HepG2 (cell line): Measurements from ENCODE around the gene MTFR1L. TPM values are rescaled to one million over a fixed set of nuclear protein-coding genes. Genes with fewer than 3 reads are reported as not detected.

Source experiments
- ATAC-seq: fragments of 200-7000 bp; cut with Tn5 transposase; 3 replicates; pipeline ENCODE4 v1.9.1; 2020; ENCODE audit warnings: mild to moderate bottlenecking, moderate library complexity
- BruUV-seq: library from RNA; stranded (reverse); fragments of 400-500 nt; replicated peaks from 2 replicates; lab custom pipeline; 2021; lab: Mats Ljungman, UMichigan
- CTCF ChIA-PET: fragments of 300-600 bp; formaldehyde crosslinking; extraction: SDS; loops from one replicate; lab custom pipeline; 2021; ENCODE audit warnings: low total read pairs, inconsistent platforms, low intra/inter-chr PET ratio; lab: Yijun Ruan, JAX
- POLR2A ChIA-PET: fragments of 350-600 bp; sonication (Branson Sonifier 250); formaldehyde crosslinking; loops from one replicate; lab custom pipeline; 2020; ENCODE audit warnings: antibody characterized with exemption, inconsistent platforms; lab: Yijun Ruan, JAX
- DNase-seq: peaks from one replicate; pipeline ENCODE4 v3.0.0-alpha.2; 2015; ENCODE audit warnings: low spot score
- FAIRE-seq: peaks from 3 replicates; lab custom pipeline; 2011; peaks lifted over from hg19 to GRCh38; lab: Jason Lieb, UNC
- H2AFZ ChIP-seq: one replicate; pipeline ENCODE4 v1.6.1; 2011; ENCODE audit warnings: low read length, inconsistent platforms
- H3K27ac ChIP-seq: fragments of 300-600 bp; 3 replicates; pipeline ENCODE4 v1.8.0; 2011; ENCODE audit warnings: mixed run types, mild to moderate bottlenecking, mixed read lengths, low read length, inconsistent platforms; ENCODE audit not compliant: insufficient read depth; ENCODE audit errors: extremely low read length
- H3K27me3 ChIP-seq, 2 experiments: fragments of 200-600 bp in 1 of 2; 2 replicates in 1 of 2; 3 replicates in 1 of 2; pipeline versions ENCODE4 v1.6.0 to v1.8.0; 2011; ENCODE audit warnings: low read length in 2 of 2, mild to moderate bottlenecking in 2 of 2, moderate library complexity in 2 of 2, inconsistent platforms in 1 of 2; ENCODE audit not compliant: insufficient read depth in 2 of 2, control insufficient read depth in 1 of 2
- H3K36me3 ChIP-seq, 2 experiments: fragments of 200-600 bp in 1 of 2; replicated peaks in 1 of 2; 2 replicates in 1 of 2; 3 replicates in 1 of 2; pipeline versions ENCODE4 v1.5.1 to v1.8.0; 2011; ENCODE audit warnings: low read length in 2 of 2, inconsistent platforms in 1 of 2; ENCODE audit not compliant: insufficient read depth in 2 of 2, control insufficient read depth in 1 of 2
- H3K4me1 ChIP-seq: 2 replicates; pipeline ENCODE4 v1.5.1; 2012; ENCODE audit warnings: low read length, inconsistent platforms; ENCODE audit not compliant: insufficient read depth
- H3K4me2 ChIP-seq: 2 replicates; pipeline ENCODE4 v1.6.0; 2011; ENCODE audit warnings: low read depth, low read length, inconsistent platforms
- H3K4me3 ChIP-seq, 3 experiments: fragments of 200-600 bp in 1 of 3; sonication (generic), shearing (Covaris generic) in 1 of 3; replicated peaks in 1 of 3; 2 replicates each; pipeline ENCODE4 v1.5.1; 2011 to 2016; ENCODE audit warnings: low read length in 3 of 3, inconsistent platforms in 2 of 3, low read depth in 2 of 3, mild to moderate bottlenecking in 2 of 3, control low read depth in 1 of 3, mixed read lengths in 1 of 3; ENCODE audit not compliant: insufficient read depth in 1 of 3
- H3K79me2 ChIP-seq: one replicate; pipeline ENCODE4 v1.6.1; 2011; ENCODE audit warnings: low read length, inconsistent platforms; ENCODE audit not compliant: insufficient read depth
- H3K9ac ChIP-seq: 2 replicates; pipeline ENCODE4 v1.6.0; 2011; ENCODE audit warnings: mild to moderate bottlenecking, low read depth, low read length, inconsistent platforms; ENCODE audit not compliant: insufficient read depth
- H3K9me3 ChIP-seq: 2 replicates; pipeline ENCODE4 v1.5.1; 2012; ENCODE audit warnings: mild to moderate bottlenecking, low read length
- H4K20me1 ChIP-seq: 2 replicates; pipeline ENCODE4 v1.6.0; 2011; ENCODE audit warnings: inconsistent platforms, mild to moderate bottlenecking, low read length, moderate library complexity; ENCODE audit not compliant: insufficient read depth
- ATAD3A ChIP-seq: sonication (generic); formaldehyde crosslinking; IDR thresholded peaks from 2 replicates; pipeline ENCODE4 v1.4.0; 2020; ENCODE audit warnings: missing genetic modification reagents
- ATRX ChIP-seq: sonication (generic); formaldehyde crosslinking; IDR thresholded peaks from 2 replicates; pipeline ENCODE4 v1.4.0; 2020; ENCODE audit warnings: missing genetic modification reagents, borderline replicate concordance
- KLF15 ChIP-seq: sonication (generic); formaldehyde crosslinking; IDR thresholded peaks from 2 replicates; pipeline ENCODE4 v1.8.1; 2023; ENCODE audit warnings: borderline replicate concordance, mild to moderate bottlenecking, inconsistent platforms, missing genetic modification reagents, mixed read lengths
- NAIF1 ChIP-seq: sonication (generic); formaldehyde crosslinking; IDR thresholded peaks from 2 replicates; pipeline ENCODE4 v1.5.0; 2020; ENCODE audit warnings: mild to moderate bottlenecking, missing genetic modification reagents, borderline replicate concordance
- NFE2L2 ChIP-seq: fragments of 150-350 bp; IDR thresholded peaks from 2 replicates; pipeline ENCODE4 v1.6.1; 2014; ENCODE audit warnings: low read length
- POGZ ChIP-seq: sonication (generic); formaldehyde crosslinking; IDR thresholded peaks from 2 replicates; pipeline ENCODE4 v1.4.0; 2020; ENCODE audit warnings: mild to moderate bottlenecking, missing genetic modification reagents
- STAG1 ChIP-seq: sonication (generic); formaldehyde crosslinking; IDR thresholded peaks from 2 replicates; pipeline ENCODE4 v1.4.0; 2020; ENCODE audit warnings: missing genetic modification reagents
- ZC3H13 ChIP-seq: sonication (generic); formaldehyde crosslinking; IDR thresholded peaks from 2 replicates; pipeline ENCODE4 v1.8.1; 2023; ENCODE audit warnings: mild to moderate bottlenecking, missing genetic modification reagents, moderate library complexity
- ZNF225 ChIP-seq: sonication (generic); formaldehyde crosslinking; IDR thresholded peaks from 2 replicates; pipeline ENCODE4 v1.4.0; 2020; ENCODE audit warnings: mild to moderate bottlenecking, missing genetic modification reagents
- ZNF263 ChIP-seq: sonication (generic); formaldehyde crosslinking; IDR thresholded peaks from 2 replicates; pipeline ENCODE4 v1.4.0; 2020; ENCODE audit warnings: missing genetic modification reagents
- ZNF354B ChIP-seq: sonication (generic); formaldehyde crosslinking; IDR thresholded peaks from 2 replicates; pipeline ENCODE4 v1.8.0; 2022; ENCODE audit warnings: mild to moderate bottlenecking, missing genetic modification reagents
- ZNF367 ChIP-seq: sonication (generic); formaldehyde crosslinking; IDR thresholded peaks from 2 replicates; pipeline ENCODE4 v1.4.0; 2020; ENCODE audit warnings: missing genetic modification reagents, borderline replicate concordance
- WGBS: methylation state at CpG from one replicate; pipeline ENCODE4 v1.1.6; 2017; ENCODE audit warnings: low lambda C conversion rate; 5-methylcytosine and 5-hydroxymethylcytosine counted together
- in situ Hi-C: cut with HindIII; loops from 2 replicates; pipeline ENCODE4 v1.10.0; 2017; ENCODE audit warnings: low pct_unique_long_range_greater_than_20kb; ENCODE audit not compliant: extremely low pct_ligation_motif_present
- intact Hi-C: fragments of 100-400 bp; cut with micrococcal nuclease; formaldehyde crosslinking; loops from one replicate; pipeline ENCODE4 v1.10.0; 2022; ENCODE audit not compliant: unreplicated experiment
- polyA plus RNA-seq, 8 experiments: library from polyadenylated mRNA; depleted of rRNA in 3 of 8; stranded (reverse) in 7 of 8; unstranded in 1 of 8; fragments of >200 nt; fragmentation: Illumina TruSeq in 4 of 8; extraction: Trizol in 4 of 8; gene quantifications; 2 replicates each; pipeline versions ENCODE4 v1.2.1 to v1.2.3, GENCODE V29; 2011 to 2016; ENCODE audit warnings: low read depth in 4 of 8, missing spikeins in 1 of 8, mixed read lengths in 1 of 8; ENCODE audit not compliant: insufficient read depth in 1 of 8
- total RNA-seq, 5 experiments: library from RNA; depleted of rRNA; stranded (reverse); fragments of >200 nt; fragmentation: Illumina TruSeq; extraction: Trizol; gene quantifications; 2 replicates each; pipeline ENCODE4 v1.2.3, GENCODE V29; 2016; ENCODE audit warnings: low read depth in 1 of 5
- TF ChIP-seq, protein P1 (sequence below): sonication (generic); formaldehyde crosslinking; IDR thresholded peaks from 2 replicates; pipeline ENCODE4 v1.4.0; 2020; ENCODE audit warnings: mild to moderate bottlenecking, missing genetic modification reagents

MTFR1L gene
- total and polyA plus RNA-seq, 2 of the 13 experiments (the other 11 are each of a cell fraction or from before 2014, with no cell fraction given): 38.0 to 55.7 TPM

DNA sequence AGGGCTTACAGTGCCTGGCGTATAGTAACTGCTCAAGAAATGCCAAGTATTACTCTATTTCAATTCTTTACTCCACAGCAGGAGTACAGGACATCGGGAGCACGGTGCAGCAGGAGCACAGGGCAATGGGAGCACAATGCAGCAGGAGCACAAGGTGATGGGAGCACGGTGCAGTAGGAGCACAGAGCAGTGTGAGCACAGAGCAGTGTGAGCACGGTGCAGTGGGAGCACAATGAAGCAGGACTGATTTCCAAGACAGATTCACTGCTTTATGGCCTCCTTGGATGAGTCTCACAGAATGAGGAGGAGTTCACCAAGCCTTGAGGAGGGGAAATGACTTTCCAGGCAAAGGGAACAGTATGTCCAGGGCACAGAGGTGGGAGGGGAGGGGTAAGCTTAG, 60.8 kb downstream of the MTFR1L start:
- Histone ChIP-seq H3K27ac (no peak overlapping the region), H3K79me2 (no peaks in the 10 kb centered on the region), H4K20me1 (no peaks in the 10 kb centered on the region), H3K4me1 (peaks cover 60% of the 10 kb centered on the region), H3K9ac (no peak overlapping the region), H3K36me3 (no peaks in the 10 kb centered on the region), H2AFZ (no peak overlapping the region), H3K4me3 (no peak overlapping the region), H3K27me3 (no peaks in the 10 kb centered on the region), H3K9me3 (no peaks in the 10 kb centered on the region), H3K4me2 (no peak overlapping the region)
- WGBS: 69% methylated on average over 4 of the region's 5 CpGs
- CTCF ChIA-PET: no interaction called here
- intact Hi-C loops: no loop called here
- TF ChIP-seq ZNF225 (no peak), ZNF263 (CRISPR knock-in tag) (peak; percentile 99), ZNF367 (CRISPR knock-in tag) (no peak)
- BruUV-seq: no TSS peak
- ATAC-seq (no peak), FAIRE-seq (no peak), DNase-seq (no peak)
- POLR2A ChIA-PET: no interaction called here
- in situ Hi-C loops: no loop called here

DNA sequence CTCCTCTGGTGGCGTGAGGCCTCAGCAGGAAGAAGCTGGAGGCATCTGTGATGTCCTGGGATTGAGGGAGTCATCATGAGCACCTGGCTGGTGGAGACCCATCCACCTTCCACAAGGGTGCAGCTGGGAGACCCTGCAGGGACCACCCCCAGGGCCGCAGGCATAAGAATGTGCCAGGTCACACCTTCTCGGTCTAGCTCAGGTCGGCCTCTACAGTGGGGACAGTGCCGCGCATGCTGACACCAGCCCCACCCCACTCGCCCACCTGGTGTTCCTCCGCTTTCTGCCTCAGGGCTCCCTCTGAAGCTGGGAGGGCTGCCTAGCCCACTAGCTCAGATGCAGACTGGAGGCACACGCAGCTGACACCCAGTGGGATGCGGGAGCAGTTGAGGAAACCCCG, 61.5 kb downstream of the MTFR1L start:
- H3K27ac ChIP-seq: no peak overlapping the region
- no peaks in the 10 kb centered on the region for H3K27me3 ChIP-seq
- no peak for FAIRE-seq
- H2AFZ ChIP-seq: no peak overlapping the region
- DNase-seq: no peak
- H3K79me2 ChIP-seq: no peaks in the 10 kb centered on the region
- H3K4me1 ChIP-seq: peaks cover 61% of the 10 kb centered on the region
- intact Hi-C loops: no loop called here
- H3K4me2 ChIP-seq: no peak overlapping the region; the same call in 1 of the 2 replicates
- peak; percentile 7; the same call in 1 of the 3 replicates for ATAC-seq
- no peaks in the 10 kb centered on the region for H4K20me1 ChIP-seq
- POLR2A ChIA-PET: no interaction called here
- CTCF ChIA-PET: no interaction called here
- in situ Hi-C loops: no loop called here
- no peak overlapping the region for H3K9ac ChIP-seq
- peak overlapping the region in 1 of 3 experiments; percentile 8; a peak in 1 of 6 replicates for H3K4me3 ChIP-seq
- no peaks in the 10 kb centered on the region for H3K36me3 ChIP-seq
- WGBS: 74% methylated on average over 11 of the region's 11 CpGs
- no peaks in the 10 kb centered on the region for H3K9me3 ChIP-seq
- no TSS peak for BruUV-seq
- TF ChIP-seq ATAD3A: no peak
- no peak for TF ChIP-seq NFE2L2
- no peak for TF ChIP-seq KLF15 (CRISPR knock-in tag)
- TF ChIP-seq POGZ (CRISPR knock-in tag): no peak
- TF ChIP-seq ZC3H13: no peak
- no peak for TF ChIP-seq STAG1 (CRISPR knock-in tag)
- TF ChIP-seq, protein P1, sequence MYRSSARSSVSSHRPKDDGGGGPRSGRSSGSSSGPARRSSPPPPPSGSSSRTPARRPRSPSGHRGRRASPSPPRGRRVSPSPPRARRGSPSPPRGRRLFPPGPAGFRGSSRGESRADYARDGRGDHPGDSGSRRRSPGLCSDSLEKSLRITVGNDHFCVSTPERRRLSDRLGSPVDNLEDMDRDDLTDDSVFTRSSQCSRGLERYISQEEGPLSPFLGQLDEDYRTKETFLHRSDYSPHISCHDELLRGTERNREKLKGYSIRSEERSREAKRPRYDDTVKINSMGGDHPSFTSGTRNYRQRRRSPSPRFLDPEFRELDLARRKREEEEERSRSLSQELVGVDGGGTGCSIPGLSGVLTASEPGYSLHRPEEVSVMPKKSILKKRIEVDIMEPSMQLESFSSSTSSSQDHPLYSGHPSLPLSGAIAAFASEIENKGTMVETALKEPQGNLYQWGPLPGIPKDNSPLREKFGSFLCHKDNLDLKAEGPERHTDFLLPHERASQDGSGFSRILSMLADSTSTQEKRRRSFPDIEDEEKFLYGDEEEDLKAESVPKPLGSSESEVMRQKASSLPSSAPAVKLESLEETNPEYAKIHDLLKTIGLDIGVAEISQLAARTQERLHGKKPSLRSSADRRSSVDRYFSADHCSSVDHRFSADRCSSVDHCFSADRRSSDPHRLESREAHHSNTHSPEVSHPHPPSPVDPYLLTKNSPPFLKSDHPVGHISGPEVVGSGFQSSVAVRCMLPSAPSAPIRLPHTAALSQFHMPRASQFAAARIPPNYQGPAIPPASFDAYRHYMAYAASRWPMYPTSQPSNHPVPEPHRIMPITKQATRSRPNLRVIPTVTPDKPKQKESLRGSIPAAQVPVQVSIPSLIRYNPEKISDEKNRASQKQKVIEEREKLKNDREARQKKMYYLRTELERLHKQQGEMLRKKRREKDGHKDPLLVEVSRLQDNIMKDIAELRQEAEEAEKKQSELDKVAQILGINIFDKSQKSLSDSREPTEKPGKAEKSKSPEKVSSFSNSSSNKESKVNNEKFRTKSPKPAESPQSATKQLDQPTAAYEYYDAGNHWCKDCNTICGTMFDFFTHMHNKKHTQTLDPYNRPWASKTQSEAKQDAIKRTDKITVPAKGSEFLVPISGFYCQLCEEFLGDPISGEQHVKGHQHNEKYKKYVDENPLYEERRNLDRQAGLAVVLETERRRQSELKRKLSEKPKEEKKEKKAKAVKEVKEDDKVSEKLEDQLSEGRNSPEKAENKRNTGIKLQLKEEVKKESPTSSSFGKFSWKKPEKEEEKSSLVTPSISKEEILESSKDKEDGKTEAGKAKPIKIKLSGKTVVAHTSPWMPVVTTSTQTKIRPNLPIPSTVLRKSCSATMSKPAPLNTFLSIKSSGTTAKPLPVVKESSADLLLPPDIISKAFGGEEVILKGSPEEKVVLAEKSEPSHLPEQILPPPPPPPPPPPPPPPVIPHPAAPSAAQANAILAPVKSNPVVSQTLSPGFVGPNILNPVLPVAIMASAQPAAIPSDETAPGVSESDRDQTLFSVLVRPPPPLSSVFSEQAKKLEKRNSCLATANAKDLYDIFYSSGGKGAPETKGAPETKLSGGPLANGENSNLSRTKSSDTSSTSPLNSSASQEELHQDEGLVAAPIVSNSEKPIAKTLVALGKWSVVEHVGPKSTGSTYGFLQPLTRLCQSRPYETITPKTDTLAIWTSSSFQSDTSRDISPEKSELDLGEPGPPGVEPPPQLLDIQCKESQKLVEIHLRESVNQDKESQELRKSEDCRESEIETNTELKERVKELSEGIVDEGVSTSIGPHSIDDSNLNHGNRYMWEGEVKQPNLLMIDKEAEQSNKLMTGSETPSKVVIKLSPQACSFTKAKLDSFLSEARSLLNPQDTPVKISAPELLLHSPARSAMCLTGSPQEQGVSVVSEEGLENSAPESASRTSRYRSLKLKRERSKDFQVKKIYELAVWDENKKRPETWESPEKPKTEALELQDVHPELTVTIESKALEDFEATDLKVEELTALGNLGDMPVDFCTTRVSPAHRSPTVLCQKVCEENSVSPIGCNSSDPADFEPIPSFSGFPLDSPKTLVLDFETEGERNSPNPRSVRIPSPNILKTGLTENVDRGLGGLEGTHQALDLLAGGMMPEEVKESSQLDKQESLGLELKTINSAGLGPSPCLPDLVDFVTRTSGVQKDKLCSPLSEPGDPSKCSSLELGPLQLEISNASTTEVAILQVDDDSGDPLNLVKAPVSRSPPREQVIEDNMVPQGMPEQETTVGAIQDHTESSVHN (CRISPR knock-in tag): no peak
- TF ChIP-seq ATRX (CRISPR knock-in tag): no peak
- no peak for TF ChIP-seq NAIF1
- TF ChIP-seq ZNF354B (CRISPR knock-in tag): no peak
